ENCODE results near the gene IL10RB.
"Not testable (repeated sequence)": the region's sequence is repeated elsewhere in the genome, so short reads cannot be mapped to it uniquely, and the experiment has no call there.

The IL10RB gene

GRCh38 chr21:33266050-33266788 lies at the start of gene IL10RB:
Gene IL10RB (plus strand): TSS chr21:33266367. CDS start chr21:33266466, 99 bp downstream.
- peaks cover 12% of the 10 kb centered on the region for H3K79me2 ChIP-seq (ENCODE audit: low read length)
- H3K36me3 ChIP-seq (replicated peaks; ENCODE audit: low read depth, low read length): peaks cover 22% of the 10 kb centered on the region
- TF ChIP-seq, protein P1, sequence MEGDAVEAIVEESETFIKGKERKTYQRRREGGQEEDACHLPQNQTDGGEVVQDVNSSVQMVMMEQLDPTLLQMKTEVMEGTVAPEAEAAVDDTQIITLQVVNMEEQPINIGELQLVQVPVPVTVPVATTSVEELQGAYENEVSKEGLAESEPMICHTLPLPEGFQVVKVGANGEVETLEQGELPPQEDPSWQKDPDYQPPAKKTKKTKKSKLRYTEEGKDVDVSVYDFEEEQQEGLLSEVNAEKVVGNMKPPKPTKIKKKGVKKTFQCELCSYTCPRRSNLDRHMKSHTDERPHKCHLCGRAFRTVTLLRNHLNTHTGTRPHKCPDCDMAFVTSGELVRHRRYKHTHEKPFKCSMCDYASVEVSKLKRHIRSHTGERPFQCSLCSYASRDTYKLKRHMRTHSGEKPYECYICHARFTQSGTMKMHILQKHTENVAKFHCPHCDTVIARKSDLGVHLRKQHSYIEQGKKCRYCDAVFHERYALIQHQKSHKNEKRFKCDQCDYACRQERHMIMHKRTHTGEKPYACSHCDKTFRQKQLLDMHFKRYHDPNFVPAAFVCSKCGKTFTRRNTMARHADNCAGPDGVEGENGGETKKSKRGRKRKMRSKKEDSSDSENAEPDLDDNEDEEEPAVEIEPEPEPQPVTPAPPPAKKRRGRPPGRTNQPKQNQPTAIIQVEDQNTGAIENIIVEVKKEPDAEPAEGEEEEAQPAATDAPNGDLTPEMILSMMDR (IDR thresholded peaks at IDR 0.05; ENCODE audit: low read depth, low read length): no peak
- TF ChIP-seq EZH2phosphoT487 (IDR thresholded peaks at IDR 0.05; ENCODE audit: low read depth): no peak
- H3K27ac ChIP-seq (ENCODE audit: low read length): peak within 1 kb of the TSS; percentile 56
- no peak within 1 kb of the TSS for H2AFZ ChIP-seq (ENCODE audit: low read depth, low read length)
- H3K4me2 ChIP-seq (ENCODE audit: low read length): peak within 1 kb of the TSS; percentile 87
- peaks cover 9% of the 10 kb centered on the region; the same call in 1 of the 2 replicates for H4K20me1 ChIP-seq (ENCODE audit: insufficient read depth, low read length)
- H3K9me3 ChIP-seq (ENCODE audit: insufficient read depth, low read length): no peaks in the 10 kb centered on the region
- peak within 1 kb of the TSS; percentile 76 for H3K9ac ChIP-seq (ENCODE audit: low read length)
- H3K4me3 ChIP-seq (ENCODE audit: low read length): peak within 1 kb of the TSS; percentile 78
- H3K4me1 ChIP-seq (ENCODE audit: low read length): peaks cover 35% of the 10 kb centered on the region
- no peaks in the 10 kb centered on the region for H3K27me3 ChIP-seq (ENCODE audit: low read depth, low read length)

DNA sequence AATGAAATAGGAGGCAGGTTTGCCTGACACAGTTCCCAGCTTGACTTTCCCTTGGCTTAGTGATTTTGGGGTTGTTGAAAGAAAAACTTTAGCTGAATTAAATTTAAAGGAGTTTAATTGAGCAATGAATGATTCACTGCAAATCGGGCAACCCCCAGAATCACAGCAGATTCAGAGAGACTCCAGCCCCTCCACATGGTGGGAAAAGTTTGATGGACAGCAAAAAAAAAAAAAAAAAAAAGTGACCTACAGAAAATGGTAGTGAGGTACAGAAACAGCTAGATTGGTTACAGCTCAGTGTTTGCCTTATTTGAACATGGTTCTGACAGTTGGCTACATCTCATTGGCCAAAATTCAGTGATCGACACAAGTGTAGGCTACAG lies 49.0 kb upstream of the IL10RB start:
- Histone ChIP-seq H3K4me3 (ENCODE audit: low read length) (no peak overlapping the region), H3K79me2 (ENCODE audit: low read length) (no peaks in the 10 kb centered on the region), H3K4me2 (ENCODE audit: low read length) (peak overlapping the region; percentile 94), H3K9me3 (ENCODE audit: insufficient read depth, low read length) (no peaks in the 10 kb centered on the region), H3K27ac (ENCODE audit: low read length) (peak overlapping the region; percentile 97), H3K27me3 (ENCODE audit: low read depth, low read length) (no peaks in the 10 kb centered on the region), H3K9ac (ENCODE audit: low read length) (peak overlapping the region; percentile 75; the same call in 1 of the 2 replicates), H3K4me1 (ENCODE audit: low read length) (peaks cover 51% of the 10 kb centered on the region), H3K36me3 (replicated peaks; ENCODE audit: low read depth, low read length) (no peaks in the 10 kb centered on the region), H2AFZ (ENCODE audit: low read depth, low read length) (no peak overlapping the region), H4K20me1 (ENCODE audit: insufficient read depth, low read length) (no peaks in the 10 kb centered on the region)
- no peak for TF ChIP-seq EZH2phosphoT487 (IDR thresholded peaks at IDR 0.05; ENCODE audit: low read depth)
- TF ChIP-seq, protein P1 (IDR thresholded peaks at IDR 0.05; ENCODE audit: low read depth, low read length): no peak

DNA sequence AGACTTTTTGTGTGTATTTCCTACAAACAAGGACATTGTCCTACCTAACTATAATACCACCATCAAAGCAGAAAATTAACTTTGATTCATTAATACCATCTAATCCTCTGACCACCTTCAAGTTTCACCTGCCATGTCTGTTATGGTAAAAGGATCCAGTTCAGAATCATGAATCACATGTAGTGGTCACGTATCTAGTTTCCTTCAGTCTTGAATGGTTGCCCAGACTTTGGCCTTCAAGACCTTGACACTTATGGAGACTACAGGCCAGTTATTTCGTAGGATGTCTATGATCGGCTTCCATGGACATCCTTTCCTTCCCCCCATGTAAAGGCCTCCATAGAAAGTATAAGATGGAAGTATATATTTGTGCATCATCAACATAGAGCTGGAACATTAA lies 46.9 kb upstream of the IL10RB start:
- H3K36me3 ChIP-seq (replicated peaks; ENCODE audit: low read depth, low read length): no peaks in the 10 kb centered on the region
- TF ChIP-seq, protein P1 (IDR thresholded peaks at IDR 0.05; ENCODE audit: low read depth, low read length): no peak
- no peak for TF ChIP-seq EZH2phosphoT487 (IDR thresholded peaks at IDR 0.05; ENCODE audit: low read depth)
- no peaks in the 10 kb centered on the region for H4K20me1 ChIP-seq (ENCODE audit: insufficient read depth, low read length)
- no peak overlapping the region for H3K4me2 ChIP-seq (ENCODE audit: low read length)
- H3K27ac ChIP-seq (ENCODE audit: low read length): no peak overlapping the region
- H3K9me3 ChIP-seq (ENCODE audit: insufficient read depth, low read length): no peaks in the 10 kb centered on the region
- H3K79me2 ChIP-seq (ENCODE audit: low read length): no peaks in the 10 kb centered on the region
- H3K9ac ChIP-seq (ENCODE audit: low read length): no peak overlapping the region
- no peaks in the 10 kb centered on the region for H3K27me3 ChIP-seq (ENCODE audit: low read depth, low read length)
- H3K4me3 ChIP-seq (ENCODE audit: low read length): no peak overlapping the region
- no peak overlapping the region for H2AFZ ChIP-seq (ENCODE audit: low read depth, low read length)
- peaks cover 30% of the 10 kb centered on the region for H3K4me1 ChIP-seq (ENCODE audit: low read length)

DNA sequence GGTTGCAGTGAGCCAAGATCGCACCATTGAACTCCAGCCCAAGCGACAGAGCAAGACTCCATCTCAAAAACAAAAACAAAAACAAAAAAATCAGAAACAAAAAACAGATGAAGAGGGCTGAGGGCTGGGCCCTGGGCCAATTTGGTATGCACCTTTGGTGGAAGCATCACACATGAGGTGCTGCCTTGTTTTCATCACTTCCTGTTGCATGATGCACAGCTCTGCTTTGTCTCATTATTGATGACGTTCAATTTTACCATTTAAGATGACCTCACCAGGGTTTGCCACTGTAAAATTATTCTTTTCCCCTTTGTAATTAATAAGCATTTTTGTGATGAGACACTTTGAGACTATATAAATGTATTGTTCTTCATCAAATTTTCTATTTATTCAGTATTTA lies 46.2 kb upstream of the IL10RB start:
- Histone ChIP-seq H3K27ac (ENCODE audit: low read length) (no peak overlapping the region), H3K36me3 (replicated peaks; ENCODE audit: low read depth, low read length) (no peaks in the 10 kb centered on the region), H3K9ac (ENCODE audit: low read length) (no peak overlapping the region), H3K4me3 (ENCODE audit: low read length) (no peak overlapping the region), H3K9me3 (ENCODE audit: insufficient read depth, low read length) (no peaks in the 10 kb centered on the region), H2AFZ (ENCODE audit: low read depth, low read length) (no peak overlapping the region), H4K20me1 (ENCODE audit: insufficient read depth, low read length) (no peaks in the 10 kb centered on the region), H3K79me2 (ENCODE audit: low read length) (no peaks in the 10 kb centered on the region), H3K4me2 (ENCODE audit: low read length) (no peak overlapping the region), H3K27me3 (ENCODE audit: low read depth, low read length) (no peaks in the 10 kb centered on the region), H3K4me1 (ENCODE audit: low read length) (peaks cover 25% of the 10 kb centered on the region)
- TF ChIP-seq, protein P1 (IDR thresholded peaks at IDR 0.05; ENCODE audit: low read depth, low read length): no peak
- no peak for TF ChIP-seq EZH2phosphoT487 (IDR thresholded peaks at IDR 0.05; ENCODE audit: low read depth)

DNA sequence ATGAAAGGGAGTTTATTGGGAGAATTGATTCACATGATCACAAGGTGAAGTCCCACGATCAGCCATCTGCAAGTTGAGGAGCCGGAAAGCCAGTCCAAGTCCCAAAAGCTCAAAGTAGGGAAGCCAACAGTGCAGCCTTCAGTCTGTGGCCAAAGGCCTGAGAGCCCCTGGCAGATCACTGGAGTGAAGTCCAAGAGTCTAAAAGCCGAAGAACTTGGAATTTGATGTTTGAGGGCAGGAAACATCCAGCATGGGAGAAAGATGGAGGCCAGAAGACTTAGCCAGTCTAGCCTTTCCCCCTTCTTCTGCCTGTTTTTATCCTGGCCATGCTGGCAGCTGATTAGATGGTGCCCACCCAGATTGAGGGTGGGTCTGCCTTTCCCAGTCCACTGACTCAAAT lies 40.8 kb upstream of the IL10RB start:
- not testable (repeated sequence) for H4K20me1 ChIP-seq (ENCODE audit: insufficient read depth, low read length); H3K4me2 ChIP-seq (ENCODE audit: low read length); H3K79me2 ChIP-seq (ENCODE audit: low read length); H3K27me3 ChIP-seq (ENCODE audit: low read depth, low read length); H3K4me3 ChIP-seq (ENCODE audit: low read length); H3K9ac ChIP-seq (ENCODE audit: low read length); H3K9me3 ChIP-seq (ENCODE audit: insufficient read depth, low read length); H3K36me3 ChIP-seq (replicated peaks; ENCODE audit: low read depth, low read length); H2AFZ ChIP-seq (ENCODE audit: low read depth, low read length); H3K27ac ChIP-seq (ENCODE audit: low read length)
- peaks cover 13% of the 10 kb centered on the region for H3K4me1 ChIP-seq (ENCODE audit: low read length)

Measured in OCI-LY3 (cell line).